ENCODE results near the gene ACOT11. TPM values are rescaled to one million over a fixed set of nuclear protein-coding genes. Genes with fewer than 3 reads are reported as not detected.
A peak's percentile ranks its signal among the peaks of the same experiment; 100 is the strongest.

Gene ACOT11
- total and polyA plus RNA-seq, 12 donors = 25.8 to 77.2 (median 54.7) TPM

DNA sequence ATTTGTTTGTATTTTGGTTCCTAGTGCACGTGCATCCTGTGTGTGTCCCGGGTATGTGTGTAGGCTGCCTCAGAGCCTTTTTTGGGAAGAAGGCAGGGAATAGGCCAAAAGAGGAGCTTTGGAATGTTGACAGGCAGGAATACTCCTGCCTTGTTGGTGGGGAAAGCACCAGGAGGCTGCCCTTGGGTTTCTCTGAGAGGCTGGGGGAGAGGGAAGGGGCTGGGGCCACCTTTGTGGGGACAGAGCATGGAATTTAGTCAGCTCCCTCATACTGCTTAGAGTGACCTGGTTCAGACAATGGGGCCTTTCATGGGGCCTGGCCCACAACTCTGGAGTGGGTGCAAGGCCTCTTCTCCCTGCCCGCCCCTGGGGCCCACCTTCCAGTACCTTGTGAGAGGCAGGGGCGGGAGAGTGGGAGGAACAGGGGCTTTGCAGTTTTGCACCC lies 31.3 kb downstream of the ACOT11 start:
- Histone ChIP-seq H3K27me3 (no peaks in the 10 kb centered on the region), H3K4me3 (no peak overlapping the region), H3K4me1 (peaks cover 19 to 88% (median 70%) of the 10 kb centered on the region in 9 donors), H3K36me3 (no peaks in the 10 kb centered on the region), H3K27ac (peak overlapping the region in 9 of 10 donors; percentile 44 to 93 (median 87)), H3K9me3 (no peaks in the 10 kb centered on the region)
- ATAC-seq (no peak), DNase-seq (no peak)
- 46 to 62% methylated on average over 4 of the region's 4 CpGs for WGBS, 2 donors
- TF ChIP-seq, protein P1, sequence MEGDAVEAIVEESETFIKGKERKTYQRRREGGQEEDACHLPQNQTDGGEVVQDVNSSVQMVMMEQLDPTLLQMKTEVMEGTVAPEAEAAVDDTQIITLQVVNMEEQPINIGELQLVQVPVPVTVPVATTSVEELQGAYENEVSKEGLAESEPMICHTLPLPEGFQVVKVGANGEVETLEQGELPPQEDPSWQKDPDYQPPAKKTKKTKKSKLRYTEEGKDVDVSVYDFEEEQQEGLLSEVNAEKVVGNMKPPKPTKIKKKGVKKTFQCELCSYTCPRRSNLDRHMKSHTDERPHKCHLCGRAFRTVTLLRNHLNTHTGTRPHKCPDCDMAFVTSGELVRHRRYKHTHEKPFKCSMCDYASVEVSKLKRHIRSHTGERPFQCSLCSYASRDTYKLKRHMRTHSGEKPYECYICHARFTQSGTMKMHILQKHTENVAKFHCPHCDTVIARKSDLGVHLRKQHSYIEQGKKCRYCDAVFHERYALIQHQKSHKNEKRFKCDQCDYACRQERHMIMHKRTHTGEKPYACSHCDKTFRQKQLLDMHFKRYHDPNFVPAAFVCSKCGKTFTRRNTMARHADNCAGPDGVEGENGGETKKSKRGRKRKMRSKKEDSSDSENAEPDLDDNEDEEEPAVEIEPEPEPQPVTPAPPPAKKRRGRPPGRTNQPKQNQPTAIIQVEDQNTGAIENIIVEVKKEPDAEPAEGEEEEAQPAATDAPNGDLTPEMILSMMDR (IDR thresholded peaks at IDR 0.05) = no peak
- intact Hi-C loops (cut with DNase I) = no loop called here

DNA sequence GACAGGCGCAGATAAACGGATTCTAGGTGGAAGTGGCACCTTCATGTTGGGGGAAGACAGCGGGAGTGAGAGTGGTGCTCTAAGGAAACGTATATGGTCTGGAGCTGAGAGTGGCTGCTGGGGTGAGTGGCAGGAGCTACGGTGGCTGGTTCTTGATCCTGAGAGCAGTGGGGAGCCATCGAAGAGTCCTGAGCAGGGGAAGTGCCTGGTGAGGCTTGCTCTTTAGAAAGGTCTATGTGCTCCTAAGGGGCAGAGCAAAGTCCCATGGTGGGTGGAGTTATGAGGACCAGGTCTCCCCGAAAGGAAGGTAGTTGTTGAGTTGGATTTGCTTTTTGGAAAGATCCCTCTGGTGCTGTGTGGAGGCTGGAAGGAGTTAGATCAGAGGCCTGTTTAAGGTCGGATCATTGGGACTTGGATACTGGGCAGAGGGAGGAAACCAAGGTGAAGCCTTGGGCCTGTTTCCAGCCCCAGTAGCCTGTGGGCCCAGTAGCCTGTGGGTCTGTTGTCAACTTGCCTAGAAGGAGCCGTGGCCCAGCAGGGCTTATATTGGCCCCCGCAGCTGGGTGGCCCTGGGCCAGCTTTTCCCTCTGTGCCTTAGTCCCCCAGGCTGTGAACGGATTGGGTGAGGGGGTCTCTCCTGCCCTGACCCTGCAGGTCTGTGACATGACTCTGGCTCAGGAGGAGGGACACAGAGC lies 33.0 kb downstream of the ACOT11 start:
- DNase-seq = no peak
- peak in 1 of 8 donors; percentile 2 for ATAC-seq
- Histone ChIP-seq H3K9me3 (no peaks in the 10 kb centered on the region), H3K4me1 (peaks cover 19 to 87% (median 73%) of the 10 kb centered on the region in 9 donors), H3K4me3 (no peak overlapping the region), H3K27me3 (no peaks in the 10 kb centered on the region), H3K36me3 (peaks cover 0 to 5% (median 0%) of the 10 kb centered on the region in 9 donors), H3K27ac (peak overlapping the region; percentile 62 to 93 (median 88))
- intact Hi-C loops (cut with DNase I) = loop anchor here in 4 of 10 donors (2.0 to 5.0 kb wide), 2 partner anchors 32 to 34 kb away; partner anchors contain the start of gene ACOT11 (in 4 of the 4)
- WGBS, 2 donors = 62 to 64% methylated on average over 11 of the region's 11 CpGs
- TF ChIP-seq, protein P1 (IDR thresholded peaks at IDR 0.05) = no peak

DNA sequence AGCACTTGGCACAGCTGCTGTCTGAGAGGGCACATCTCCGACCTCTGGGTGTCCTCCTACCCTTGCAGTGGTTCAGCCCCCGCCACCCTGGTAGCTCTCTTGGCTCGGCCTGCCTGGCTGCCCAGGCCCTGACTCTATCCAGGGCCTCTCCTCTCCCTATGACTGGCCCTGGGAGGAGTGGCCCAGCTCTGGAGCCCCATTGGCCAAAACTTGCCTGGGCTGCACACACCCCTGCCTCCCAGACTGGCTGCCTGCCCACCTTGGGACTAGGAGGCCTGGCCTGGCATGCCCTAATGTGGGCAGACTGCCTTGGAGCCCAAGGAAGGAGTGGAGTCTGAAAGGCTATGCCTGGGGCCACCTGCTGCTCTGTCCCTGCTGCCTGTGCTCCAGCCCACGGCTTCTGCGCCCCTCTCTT lies 33.6 kb downstream of the ACOT11 start:
- peaks cover 19 to 91% (median 68%) of the 10 kb centered on the region in 9 donors for H3K4me1 ChIP-seq

More for the DNA sequence above, 33.6 kb downstream of the ACOT11 start:
- Histone ChIP-seq H3K27me3 (no peaks in the 10 kb centered on the region), H3K9me3 (no peaks in the 10 kb centered on the region), H3K36me3 (peaks cover 0 to 5% (median 0%) of the 10 kb centered on the region in 9 donors), H3K27ac (peak overlapping the region; percentile 68 to 93 (median 88)), H3K4me3 (no peak overlapping the region)
- DNase-seq (peak; percentile 89 to 90), ATAC-seq (peak; percentile 76 to 92 (median 84))
- intact Hi-C loops (cut with DNase I) = loop anchor here in 4 of 10 donors (2.0 to 5.0 kb wide), 2 partner anchors 33 to 34 kb away; partner anchors contain the start of gene ACOT11 (in 4 of the 4)
- WGBS, 2 donors = 39 to 59% methylated on average over 5 of the region's 5 CpGs
- TF ChIP-seq, protein P1 (IDR thresholded peaks at IDR 0.05) = peak in 1 of 9 donors; percentile 7

Data from heart right ventricle (tissue), 16 donors.